ENCODE data around the gene GORAB.

- TF ChIP-seq MAX (IDR thresholded peaks at IDR 0.05; ENCODE audit: low read depth): peak; percentile 13; the same call in 1 of the 2 replicates
- no peak for TF ChIP-seq YY1 (IDR thresholded peaks at IDR 0.05; ENCODE audit: low read depth)
Observed at GRCh38 chr1:170531758-170532657, at the start of gene GORAB.
